HG03460 (cell line): ENCODE results near the gene CLPTM1.
"Not testable (repeated sequence)": the region's sequence is repeated elsewhere in the genome, so short reads cannot be mapped to it uniquely, and the experiment has no call there.

Source experiments
- ATAC-seq: cut with Tn5 transposase; IDR thresholded peaks from one replicate; pipeline ENCODE4 v1.9.1; 2021; ENCODE audit not compliant: unreplicated experiment

The CLPTM1 gene

GRCh38 chr19:44942067-44942571 lies 13.1 kb upstream of the CLPTM1 start, which contains the start of gene APOC4:
Gene APOC4 (plus strand): TSS chr19:44942237. CDS start chr19:44942278, 41 bp downstream.
- ATAC-seq = no peak

GRCh38 chr19:44943801-44944249 lies 11.4 kb upstream of the CLPTM1 start:
- no peak for ATAC-seq

- ATAC-seq = no peak
Observed at GRCh38 chr19:44947041-44947581, 8.1 kb upstream of the CLPTM1 start.

- ATAC-seq = no peak
Observed at GRCh38 chr19:44948237-44948636, 6.9 kb upstream of the CLPTM1 start.

- ATAC-seq = no peak
Observed at GRCh38 chr19:44948763-44949374, 6.3 kb upstream of the CLPTM1 start.

GRCh38 chr19:44949550-44949949 lies 5.6 kb upstream of the CLPTM1 start:
- ATAC-seq = no peak

- no peak for ATAC-seq
Observed at GRCh38 chr19:44951179-44952159, 3.7 kb upstream of the CLPTM1 start.

GRCh38 chr19:44954278-44954648 lies 917 bp upstream of the CLPTM1 start:
- no peak for ATAC-seq

GRCh38 chr19:44955505-44956439 lies 592 bp downstream of the CLPTM1 start:
- peak; percentile 4 for ATAC-seq

- ATAC-seq = no peak
Observed at GRCh38 chr19:44957526-44957925, 2.3 kb downstream of the CLPTM1 start.

GRCh38 chr19:44958090-44958489 lies 2.9 kb downstream of the CLPTM1 start:
- ATAC-seq = no peak

- ATAC-seq = no peak
Observed at GRCh38 chr19:44959691-44960090, 4.5 kb downstream of the CLPTM1 start.

GRCh38 chr19:44960906-44961728 lies 5.9 kb downstream of the CLPTM1 start:
- no peak for ATAC-seq

GRCh38 chr19:44961821-44962220 lies 6.6 kb downstream of the CLPTM1 start:
- no peak for ATAC-seq

- ATAC-seq = no peak
Observed at GRCh38 chr19:44968118-44968517, 12.9 kb downstream of the CLPTM1 start.

- ATAC-seq = no peak
Observed at GRCh38 chr19:44968670-44969069, 13.5 kb downstream of the CLPTM1 start.

GRCh38 chr19:44969437-44969836 lies 14.3 kb downstream of the CLPTM1 start:
- ATAC-seq = no peak

- not testable (repeated sequence) for ATAC-seq
Observed at GRCh38 chr19:44971451-44971850, 16.3 kb downstream of the CLPTM1 start.

- no peak for ATAC-seq
Observed at GRCh38 chr19:44972802-44973201, 17.6 kb downstream of the CLPTM1 start.
